ENCODE measurements around the gene NME7.
"Not testable (repeated sequence)": the region's sequence is repeated elsewhere in the genome, so short reads cannot be mapped to it uniquely, and the experiment has no call there.

NME7 gene

DNA sequence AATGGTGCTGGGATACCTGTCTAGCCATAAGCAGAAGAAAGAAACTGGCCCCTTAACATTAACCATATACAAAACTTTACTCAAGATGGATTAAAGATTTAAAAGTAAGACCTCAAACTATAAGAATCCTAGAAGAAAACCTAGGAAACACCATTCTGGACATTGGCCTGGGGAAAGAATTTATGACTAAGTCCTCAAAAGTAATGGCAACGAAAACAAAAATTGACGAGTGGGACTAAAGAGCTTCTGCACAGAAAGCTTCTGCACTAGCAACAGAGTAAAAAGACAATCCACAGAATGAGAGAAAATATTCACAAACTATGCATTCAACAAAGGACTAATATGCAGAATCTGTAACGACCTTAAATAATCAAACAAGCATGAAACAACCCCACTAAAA lies 66.7 kb downstream of the NME7 start:
- no peak for DNase-seq

- DNase-seq = no peak
Measured at GRCh38 chr1:169298441-169298840, 69.2 kb downstream of the NME7 start.

DNA sequence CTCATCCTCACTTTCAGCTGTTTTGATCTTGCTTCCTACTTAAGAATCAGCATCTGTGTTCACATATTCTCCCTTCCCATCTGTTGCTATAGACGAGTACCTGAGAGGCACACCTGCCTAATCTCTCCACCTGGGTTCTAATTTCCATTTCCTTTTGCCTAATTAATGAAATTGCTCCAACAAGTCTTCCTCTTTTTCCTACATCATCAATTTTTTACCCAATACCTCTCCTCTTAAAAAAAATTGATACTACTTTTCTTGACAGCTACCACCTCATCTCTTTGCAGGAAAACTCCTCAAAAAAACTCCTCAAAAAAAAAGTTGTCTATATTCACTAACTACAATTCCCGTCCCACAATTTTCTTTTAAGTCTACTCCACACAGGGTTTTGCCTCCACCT lies 71.8 kb downstream of the NME7 start:
- no peak for DNase-seq

GRCh38 chr1:169295425-169295824 lies 72.2 kb downstream of the NME7 start:
- DNase-seq = no peak

GRCh38 chr1:169289016-169289415 lies 78.6 kb downstream of the NME7 start:
- no peak for DNase-seq

DNA sequence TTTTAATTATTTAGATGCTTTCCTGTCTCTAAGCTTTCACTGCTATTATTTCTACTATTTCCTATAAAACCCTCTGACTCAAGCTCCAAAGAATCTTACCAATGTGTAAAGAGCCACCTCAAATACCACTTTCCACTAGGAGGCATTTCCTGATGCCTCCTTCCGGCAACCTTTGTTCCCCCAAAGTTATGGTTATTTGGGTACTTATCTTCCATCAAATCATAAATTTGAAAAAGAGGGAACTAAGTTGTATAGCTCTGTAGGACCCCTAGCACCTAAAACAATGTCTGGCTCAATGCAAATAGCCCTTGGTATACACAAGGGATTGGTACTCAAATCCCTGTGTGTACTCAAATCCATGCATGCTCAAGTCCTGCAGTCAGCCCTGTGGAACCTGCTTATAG lies 79.6 kb downstream of the NME7 start:
- no peak for DNase-seq

GRCh38 chr1:169287280-169287679 lies 80.3 kb downstream of the NME7 start:
- DNase-seq = no peak

GRCh38 chr1:169281562-169281961 lies 86.0 kb downstream of the NME7 start:
- not testable (repeated sequence) for DNase-seq

- no peak for DNase-seq
Measured at GRCh38 chr1:169271098-169271497, 96.5 kb downstream of the NME7 start.

GRCh38 chr1:169266133-169266532 lies 101.5 kb downstream of the NME7 start:
- DNase-seq = no peak

GRCh38 chr1:169263059-169263458 lies 104.5 kb downstream of the NME7 start:
- DNase-seq = no peak

- no peak for DNase-seq
Measured at GRCh38 chr1:169261884-169262283, 105.7 kb downstream of the NME7 start.

DNA sequence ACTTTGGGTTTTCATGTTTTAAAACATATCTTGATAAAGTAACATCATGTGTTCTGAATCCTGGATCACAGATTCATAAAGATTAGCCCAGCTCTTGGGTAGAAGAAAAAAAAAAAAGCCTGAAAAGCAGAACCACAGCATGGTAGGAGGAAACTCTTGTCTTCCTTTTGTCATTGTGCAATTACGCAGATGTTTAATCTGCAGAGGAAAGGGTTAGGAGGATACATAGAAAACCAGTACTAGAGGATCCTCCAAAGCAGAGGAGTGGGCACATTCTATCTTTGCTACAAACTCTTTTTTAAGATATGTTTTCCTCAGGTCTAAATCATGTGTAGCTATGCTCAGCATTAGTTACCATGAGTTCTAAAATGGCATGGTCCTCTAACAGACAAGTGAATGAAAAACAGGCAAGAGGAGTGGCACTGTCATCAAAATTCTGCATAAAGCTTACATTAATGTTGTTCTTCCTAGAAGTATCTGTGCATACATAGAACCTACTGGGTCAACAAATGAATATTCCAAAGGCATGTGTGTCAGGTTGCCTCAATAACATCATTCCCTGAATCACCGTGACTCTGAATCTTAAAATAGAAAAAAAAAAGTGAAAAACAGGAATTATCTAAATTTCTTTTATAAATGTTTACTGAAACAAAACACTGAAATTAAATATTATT lies 107.0 kb downstream of the NME7 start:
- no peak for DNase-seq

DNA sequence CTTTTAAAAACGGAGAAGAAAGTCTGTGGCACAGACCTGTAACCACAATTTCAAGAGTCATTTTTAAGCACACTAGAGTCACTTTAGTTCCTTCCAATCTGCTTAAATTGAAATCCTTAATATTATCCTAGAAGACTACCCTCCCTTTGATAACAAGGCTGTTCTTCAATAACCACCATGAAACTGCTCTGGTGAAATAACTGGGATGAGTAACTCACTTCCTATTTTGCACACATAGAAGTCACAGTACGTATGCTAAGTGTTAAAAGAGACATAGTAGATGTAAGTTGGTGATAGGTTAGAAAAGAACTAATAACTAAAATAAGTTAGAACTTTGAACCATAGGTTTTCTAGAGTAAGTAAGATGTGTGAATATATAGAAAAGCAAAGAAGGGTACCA lies 107.8 kb downstream of the NME7 start:
- DNase-seq = no peak

- no peak for DNase-seq
Measured at GRCh38 chr1:169250795-169251194, 116.8 kb downstream of the NME7 start.

- DNase-seq = no peak
Measured at GRCh38 chr1:169250022-169250421, 117.6 kb downstream of the NME7 start.

DNA sequence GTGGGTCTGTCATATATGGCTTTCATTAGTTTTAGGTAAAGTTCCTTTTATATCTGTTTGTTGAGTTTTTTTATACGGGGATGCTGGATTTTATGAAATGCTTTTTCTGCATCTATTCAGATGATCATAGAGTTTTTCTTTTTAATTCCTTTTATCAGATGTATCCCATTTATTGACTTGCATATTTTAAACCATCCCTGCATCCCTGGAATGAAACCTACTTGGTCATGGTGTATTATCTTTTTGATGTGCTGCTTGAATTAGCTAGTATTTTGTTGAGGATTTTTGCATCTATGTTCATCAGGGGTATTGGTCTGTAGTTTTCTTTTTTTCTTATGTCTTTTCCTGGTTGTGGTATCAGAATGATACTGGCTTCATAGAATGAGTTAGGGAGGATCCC lies 118.0 kb downstream of the NME7 start:
- DNase-seq = no peak

DNA sequence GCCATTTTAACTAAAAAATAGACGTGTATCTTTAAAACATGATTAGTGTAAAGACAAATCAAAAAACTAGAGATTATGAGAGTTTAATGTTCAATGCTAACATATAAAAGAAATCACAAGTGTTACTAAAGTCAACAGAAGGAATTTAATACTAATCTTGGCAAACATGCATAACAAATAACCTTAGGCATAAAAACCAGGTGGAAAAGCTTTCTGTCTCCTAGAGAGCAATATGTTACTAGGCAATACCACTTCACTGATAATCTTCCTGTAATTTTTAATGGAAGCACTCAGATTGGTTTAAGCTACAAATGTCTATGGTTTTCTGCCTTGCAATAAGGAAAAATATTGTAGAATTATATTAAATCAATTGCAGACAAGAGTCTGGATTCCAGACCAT lies 121.9 kb downstream of the NME7 start:
- no peak for DNase-seq

DNA sequence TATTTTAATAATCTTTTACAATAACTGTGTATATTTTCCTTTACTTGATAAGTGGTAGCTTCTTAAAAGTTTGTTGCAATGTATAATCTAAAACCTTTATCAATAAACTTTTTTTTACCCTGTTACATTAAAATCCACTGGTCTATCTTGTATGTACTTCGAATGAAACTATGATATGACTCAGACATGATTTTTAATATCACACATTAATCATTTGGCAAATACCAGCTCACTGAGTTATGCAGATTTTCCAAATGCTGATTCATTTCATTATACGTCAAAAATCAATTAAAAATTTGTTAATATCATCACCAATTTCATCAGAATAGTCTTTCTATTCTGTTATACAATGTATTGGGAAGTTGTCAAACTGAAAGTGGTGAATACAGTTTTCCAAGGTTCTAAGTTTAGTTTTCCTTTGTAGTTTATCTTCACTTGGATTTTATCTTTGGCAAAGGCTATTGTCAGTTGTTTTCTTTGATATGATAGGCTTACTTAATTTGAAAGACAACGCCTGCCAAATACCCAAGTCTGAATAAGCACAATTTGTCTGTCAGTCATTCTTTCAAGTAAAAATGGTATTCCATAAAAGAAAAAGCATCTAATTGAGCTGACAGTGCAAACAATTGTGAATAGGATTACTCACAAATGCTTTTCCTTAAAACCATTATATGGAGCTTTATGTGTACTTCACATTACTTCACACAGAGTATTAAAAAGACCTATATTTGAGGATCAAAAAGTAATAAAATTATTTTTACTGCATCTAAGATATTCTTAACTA lies 127.0 kb downstream of the NME7 start:
- no peak for DNase-seq

- DNase-seq = no peak
Measured at GRCh38 chr1:169236880-169237279, 130.7 kb downstream of the NME7 start.

GRCh38 chr1:169236143-169236542 lies 131.5 kb downstream of the NME7 start:
- DNase-seq = no peak

- DNase-seq = no peak
Measured at GRCh38 chr1:169235568-169235967, 132.0 kb downstream of the NME7 start.

DNA sequence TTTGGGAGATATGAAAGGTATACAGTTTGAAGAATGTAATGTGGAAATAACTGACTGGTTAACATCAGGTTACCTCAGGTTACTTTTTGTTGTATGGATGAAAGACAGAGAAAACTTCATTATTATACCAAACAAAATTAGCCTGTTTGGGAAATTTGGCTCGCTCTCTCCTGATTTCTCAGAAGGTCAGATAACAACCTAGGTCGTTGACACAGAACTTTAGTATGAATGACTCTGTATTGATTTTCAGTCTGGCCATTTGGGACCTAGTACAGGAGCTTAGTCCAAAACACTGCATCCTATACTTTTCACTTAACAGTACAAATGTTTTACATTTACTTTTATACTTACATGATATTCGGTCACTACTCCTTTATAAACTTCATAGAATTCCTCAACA lies 132.8 kb downstream of the NME7 start:
- DNase-seq = no peak

DNA sequence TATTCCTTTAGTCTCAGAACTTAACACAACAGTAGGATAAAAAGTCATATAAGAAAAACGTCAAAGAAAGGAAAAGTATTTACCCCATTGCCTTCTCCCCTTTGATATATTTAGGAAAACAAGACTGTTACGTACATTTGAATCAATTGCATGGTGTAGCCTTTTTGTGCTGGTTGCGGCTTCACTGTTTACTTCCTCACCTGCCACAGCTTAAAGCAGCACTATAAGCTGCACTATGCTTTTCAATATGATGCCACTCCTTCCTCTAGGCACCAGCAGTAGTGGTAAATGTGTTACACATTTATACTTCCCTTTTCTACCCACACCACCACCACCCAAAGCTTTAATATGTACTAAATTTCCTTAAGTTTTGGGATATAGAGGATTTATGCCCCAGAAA lies 150.0 kb downstream of the NME7 start:
- DNase-seq = no peak

GRCh38 chr1:169214598-169214997 lies 153.0 kb downstream of the NME7 start:
- no peak for DNase-seq
